Activated naive CD4-positive, alpha-beta T cell treated with anti-CD3 and anti-CD28 coated beads, Interleukin-2, amount 10 ng/mL, durations not matched to agents 7 days and 5 days (primary cell): Measurements from ENCODE around the gene FCN1.

ENCODE experiments used
- CTCF ChIA-PET: fragments of 350-600 bp; sonication (Branson Sonifier 250); formaldehyde crosslinking; loops from one replicate; lab custom pipeline; 2021; ENCODE audit warnings: antibody characterized with exemption; lab: Charles Lee
- DNase-seq: peaks from one replicate; pipeline ENCODE4 v3.0.0-alpha.2; 2020
- H3K27ac Mint-ChIP-seq: one replicate; pipeline ENCODE4 v1.8.0; 2021; ENCODE audit warnings: mild to moderate bottlenecking, moderate library complexity, mixed read lengths
- H3K27me3 Mint-ChIP-seq: one replicate; pipeline ENCODE4 v1.8.0; 2021; ENCODE audit warnings: mild to moderate bottlenecking, mixed read lengths
- H3K36me3 Mint-ChIP-seq: one replicate; pipeline ENCODE4 v1.8.0; 2021; ENCODE audit warnings: mixed read lengths
- H3K4me1 Mint-ChIP-seq: one replicate; pipeline ENCODE4 v1.8.0; 2021; ENCODE audit warnings: mixed read lengths
- H3K4me3 Mint-ChIP-seq: one replicate; pipeline ENCODE4 v1.8.0; 2021; ENCODE audit warnings: mild to moderate bottlenecking, moderate library complexity, mixed read lengths
- H3K9me3 Mint-ChIP-seq: one replicate; pipeline ENCODE4 v1.8.0; 2021; ENCODE audit warnings: mixed read lengths

The FCN1 gene

DNA sequence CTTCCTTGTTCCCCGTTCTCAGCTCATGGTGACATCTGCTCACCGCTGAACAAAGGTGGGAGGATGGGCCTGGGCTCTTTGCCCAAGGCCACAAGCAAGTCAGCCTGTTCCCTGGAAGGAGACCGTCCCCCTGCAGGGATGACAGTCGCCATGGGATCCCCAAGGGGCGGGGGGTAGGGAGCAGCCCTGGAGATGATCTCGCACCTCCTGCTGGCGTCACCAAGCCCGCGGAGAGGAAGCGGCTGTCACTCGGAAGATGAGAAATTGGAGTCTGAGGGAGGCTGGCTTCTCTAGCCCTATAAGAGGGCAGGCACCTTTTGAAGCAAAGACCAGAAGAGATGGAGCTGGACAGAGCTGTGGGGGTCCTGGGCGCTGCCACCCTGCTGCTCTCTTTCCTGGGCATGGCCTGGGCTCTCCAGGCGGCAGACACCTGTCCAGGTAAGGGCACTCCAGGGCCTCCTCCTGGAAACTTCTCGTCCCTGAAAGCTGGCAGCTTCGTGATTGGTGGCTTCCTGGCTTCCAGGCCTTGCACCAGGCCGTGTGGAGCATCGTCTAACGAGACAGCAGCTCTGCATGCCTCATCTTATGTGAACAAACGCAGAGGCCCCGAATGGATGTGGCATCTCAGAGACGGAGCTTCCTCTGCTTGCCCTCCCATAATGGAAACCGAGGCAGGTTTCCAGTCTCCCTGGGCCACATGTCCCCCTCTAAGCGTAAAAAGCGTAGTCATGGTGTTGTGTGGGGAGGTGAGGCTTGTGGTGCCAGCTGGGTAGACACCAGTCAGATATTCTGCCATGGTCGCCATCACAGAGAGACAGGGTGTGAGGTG is 37.0 kb downstream of the FCN1 start, which contains the start of gene FCN2:
TSS of gene FCN2 (plus strand) at position 327 of the 829 bp plus-strand sequence. CDS start at position 339, 12 bp downstream.
- CTCF ChIA-PET = no interaction called here
- Mint-ChIP-seq H3K4me3 (no peak within 1 kb of the TSS), H3K27me3 (no peaks in the 10 kb centered on the region), H3K9me3 (no peaks in the 10 kb centered on the region), H3K27ac (no peak within 1 kb of the TSS), H3K4me1 (no peaks in the 10 kb centered on the region), H3K36me3 (no peaks in the 10 kb centered on the region)
- DNase-seq = no peak

- Mint-ChIP-seq H3K9me3 (no peaks in the 10 kb centered on the region), H3K27ac (no peak overlapping the region), H3K4me3 (no peak overlapping the region), H3K36me3 (no peaks in the 10 kb centered on the region), H3K4me1 (no peaks in the 10 kb centered on the region), H3K27me3 (no peaks in the 10 kb centered on the region)
- CTCF ChIA-PET = no interaction called here
- DNase-seq = no peak
Observed at GRCh38 chr9:134879664-134880483, 37.8 kb downstream of the FCN1 start.

DNA sequence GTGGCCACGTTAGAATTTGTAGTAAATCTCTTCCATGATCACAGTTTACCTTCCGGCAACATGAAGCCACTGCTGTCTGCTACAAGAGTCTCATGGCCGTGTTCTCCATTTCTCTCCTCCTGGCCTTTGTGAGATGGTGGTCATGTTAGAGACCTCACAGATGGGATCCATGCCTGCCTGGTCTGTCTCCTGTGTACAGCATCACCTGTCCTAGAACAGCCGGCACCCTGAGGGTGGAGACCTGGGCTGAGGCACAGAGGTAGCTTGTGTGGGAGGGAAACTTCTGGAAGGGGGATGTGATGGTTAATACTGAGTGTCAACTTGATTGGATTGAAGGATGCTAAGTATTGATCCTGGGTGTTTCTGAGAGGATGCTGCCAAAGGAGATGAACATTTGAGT is 40.2 kb downstream of the FCN1 start:
- CTCF ChIA-PET = no interaction called here
- Mint-ChIP-seq H3K36me3 (no peaks in the 10 kb centered on the region), H3K4me1 (no peaks in the 10 kb centered on the region), H3K27me3 (no peaks in the 10 kb centered on the region), H3K4me3 (no peak overlapping the region), H3K9me3 (no peaks in the 10 kb centered on the region), H3K27ac (no peak overlapping the region)
- no peak for DNase-seq

- Mint-ChIP-seq H3K27ac (no peak overlapping the region), H3K36me3 (no peaks in the 10 kb centered on the region), H3K27me3 (no peaks in the 10 kb centered on the region), H3K4me1 (no peaks in the 10 kb centered on the region), H3K4me3 (no peak overlapping the region), H3K9me3 (no peaks in the 10 kb centered on the region)
- CTCF ChIA-PET = no interaction called here
- DNase-seq = no peak
Observed at GRCh38 chr9:134875371-134875770, 42.3 kb downstream of the FCN1 start.

- CTCF ChIA-PET = no interaction called here
- H3K27ac Mint-ChIP-seq = no peak overlapping the region
Observed at GRCh38 chr9:134872482-134873231, 45.1 kb downstream of the FCN1 start.

DNA sequence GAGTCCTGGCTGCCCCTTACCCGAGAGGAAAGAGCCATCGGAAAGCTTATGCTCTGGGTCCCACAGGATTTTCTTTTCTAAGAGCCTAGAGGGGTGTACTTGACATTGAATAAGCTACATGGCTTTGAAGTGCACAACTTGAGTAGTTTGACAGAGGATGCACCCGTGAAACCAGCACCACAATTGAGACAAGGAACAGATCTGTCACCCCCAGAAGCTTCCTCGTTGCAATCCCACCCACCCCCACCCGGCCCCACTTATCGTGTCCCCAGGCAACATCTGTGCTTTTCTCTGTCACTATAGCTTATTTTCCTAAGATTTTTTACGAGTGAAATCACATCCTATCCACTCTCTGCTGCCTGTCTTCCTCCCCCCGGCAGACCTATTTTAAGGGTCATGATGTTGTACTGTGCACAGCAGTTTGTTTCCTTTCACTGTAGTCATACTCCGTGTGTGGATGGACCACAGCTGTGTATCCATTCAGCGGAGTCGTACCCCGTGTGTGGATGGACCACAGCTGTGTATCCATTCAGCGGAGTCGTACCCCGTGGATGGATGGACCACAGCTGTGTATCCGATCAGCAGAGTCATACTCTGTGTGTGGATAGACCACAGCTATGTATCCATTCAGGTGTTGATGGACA is 45.9 kb downstream of the FCN1 start:
- Mint-ChIP-seq H3K4me1 (no peaks in the 10 kb centered on the region), H3K4me3 (no peak overlapping the region), H3K36me3 (no peaks in the 10 kb centered on the region), H3K9me3 (no peaks in the 10 kb centered on the region), H3K27me3 (no peaks in the 10 kb centered on the region), H3K27ac (no peak overlapping the region)
- no peak for DNase-seq
- CTCF ChIA-PET = no interaction called here

More at GRCh38 chr9:134872482-134873231, 45.1 kb downstream of the FCN1 start:
- no peak for DNase-seq
- H3K27me3 Mint-ChIP-seq = no peaks in the 10 kb centered on the region
- H3K9me3 Mint-ChIP-seq = no peaks in the 10 kb centered on the region
- H3K36me3 Mint-ChIP-seq = no peaks in the 10 kb centered on the region
- H3K4me1 Mint-ChIP-seq = no peaks in the 10 kb centered on the region
- H3K4me3 Mint-ChIP-seq = no peak overlapping the region

- H3K4me1 Mint-ChIP-seq = no peaks in the 10 kb centered on the region
- no peak overlapping the region for H3K4me3 Mint-ChIP-seq
- no peaks in the 10 kb centered on the region for H3K36me3 Mint-ChIP-seq
- no peaks in the 10 kb centered on the region for H3K9me3 Mint-ChIP-seq
- H3K27ac Mint-ChIP-seq = no peak overlapping the region
- CTCF ChIA-PET = no interaction called here
- DNase-seq = no peak
- H3K27me3 Mint-ChIP-seq = no peaks in the 10 kb centered on the region
Observed at GRCh38 chr9:134870746-134871662, 46.7 kb downstream of the FCN1 start.

DNA sequence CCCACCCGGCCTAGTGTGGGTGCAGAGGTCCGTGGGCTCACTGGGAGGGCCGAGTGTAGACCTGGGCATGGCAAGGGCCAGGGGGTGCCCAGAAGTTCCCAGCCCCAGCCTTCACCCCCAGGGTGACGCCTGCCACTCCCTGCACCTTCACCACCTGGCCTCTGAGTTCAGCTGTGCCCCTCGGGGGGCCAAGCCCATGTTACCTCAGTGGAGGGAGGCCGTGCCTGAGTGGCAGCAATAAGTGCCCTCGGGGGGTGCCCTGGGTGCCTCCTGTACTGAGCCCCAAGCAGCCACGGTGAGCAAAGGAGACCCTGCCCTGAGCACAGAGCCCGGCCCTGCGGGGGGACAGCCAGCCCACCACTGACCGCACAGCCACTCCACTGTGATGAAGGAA is 47.4 kb downstream of the FCN1 start:
- H3K9me3 Mint-ChIP-seq = no peaks in the 10 kb centered on the region
- no peaks in the 10 kb centered on the region for H3K36me3 Mint-ChIP-seq
- DNase-seq = no peak
- no peaks in the 10 kb centered on the region for H3K27me3 Mint-ChIP-seq
- H3K4me1 Mint-ChIP-seq = no peaks in the 10 kb centered on the region
- CTCF ChIA-PET = no interaction called here
- H3K27ac Mint-ChIP-seq = no peak overlapping the region
- H3K4me3 Mint-ChIP-seq = no peak overlapping the region

DNA sequence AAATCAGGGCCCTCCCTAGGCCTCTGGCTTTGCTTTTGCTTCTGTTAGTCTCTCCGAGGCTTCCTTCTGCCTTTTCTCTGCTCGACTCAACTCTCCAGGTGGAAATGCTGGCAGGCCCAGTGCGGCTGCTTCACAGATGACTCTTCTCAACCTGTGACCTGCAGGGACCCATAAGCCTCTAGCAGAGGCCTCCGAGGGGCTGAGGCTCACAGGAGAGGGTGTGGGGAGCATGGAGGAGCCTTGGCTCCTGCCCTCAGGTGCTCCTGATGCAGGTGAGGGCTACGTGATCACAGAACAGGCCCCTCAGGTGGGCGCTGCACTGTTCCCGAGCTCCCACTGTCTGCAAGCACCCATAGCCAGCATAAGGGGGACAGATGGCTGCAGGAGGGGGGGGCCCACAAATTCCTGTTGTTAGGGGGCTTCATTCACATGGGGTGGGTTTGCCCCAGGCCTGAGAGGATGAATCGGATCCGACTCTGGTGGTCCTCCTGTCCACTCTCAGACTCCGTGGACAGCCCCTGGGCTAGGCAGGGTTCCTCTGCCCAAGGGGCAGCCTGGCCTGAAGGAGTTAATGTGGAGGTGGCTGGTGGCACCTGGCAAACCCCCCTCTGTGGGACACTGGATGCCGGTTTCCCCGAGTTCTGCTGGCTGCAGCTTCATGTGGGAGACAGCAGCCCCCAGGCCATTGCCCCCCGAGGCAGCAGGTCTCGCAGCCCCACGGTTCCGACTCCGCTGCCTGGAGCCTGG is 48.0 kb downstream of the FCN1 start:
- H3K27me3 Mint-ChIP-seq = no peaks in the 10 kb centered on the region
- no peak for DNase-seq
- H3K4me1 Mint-ChIP-seq = no peaks in the 10 kb centered on the region
- CTCF ChIA-PET = no interaction called here
- H3K27ac Mint-ChIP-seq = no peak overlapping the region
- H3K36me3 Mint-ChIP-seq = no peaks in the 10 kb centered on the region
- H3K4me3 Mint-ChIP-seq = no peak overlapping the region
- no peaks in the 10 kb centered on the region for H3K9me3 Mint-ChIP-seq

GRCh38 chr9:134868751-134869553 is 48.8 kb downstream of the FCN1 start:
- Mint-ChIP-seq H3K4me1 (no peaks in the 10 kb centered on the region), H3K27ac (no peak overlapping the region), H3K4me3 (no peak overlapping the region), H3K36me3 (no peaks in the 10 kb centered on the region), H3K27me3 (no peaks in the 10 kb centered on the region), H3K9me3 (no peaks in the 10 kb centered on the region)
- CTCF ChIA-PET = no interaction called here
- no peak for DNase-seq

GRCh38 chr9:134867917-134868750 is 49.6 kb downstream of the FCN1 start:
- no peak for DNase-seq
- no peaks in the 10 kb centered on the region for H3K9me3 Mint-ChIP-seq

More at GRCh38 chr9:134867917-134868750, 49.6 kb downstream of the FCN1 start:
- H3K4me3 Mint-ChIP-seq = no peak overlapping the region
- no peak overlapping the region for H3K27ac Mint-ChIP-seq
- H3K27me3 Mint-ChIP-seq = no peaks in the 10 kb centered on the region
- H3K36me3 Mint-ChIP-seq = no peaks in the 10 kb centered on the region
- no peaks in the 10 kb centered on the region for H3K4me1 Mint-ChIP-seq
- CTCF ChIA-PET = no interaction called here
